HepG2 (cell line): ENCODE results near the gene BHLHE41. TPM values are rescaled to one million over a fixed set of nuclear protein-coding genes. Genes with fewer than 3 reads are reported as not detected.

Experiments used
- ATAC-seq: fragments of 200-7000 bp; cut with Tn5 transposase; 3 replicates; pipeline ENCODE4 v1.9.1; 2020; ENCODE audit warnings: mild to moderate bottlenecking, moderate library complexity
- BruUV-seq: library from RNA; stranded (reverse); fragments of 400-500 nt; replicated peaks from 2 replicates; lab custom pipeline; 2021; lab: Mats Ljungman, UMichigan
- CTCF ChIA-PET: fragments of 300-600 bp; formaldehyde crosslinking; extraction: SDS; loops from one replicate; lab custom pipeline; 2021; ENCODE audit warnings: low total read pairs, inconsistent platforms, low intra/inter-chr PET ratio; lab: Yijun Ruan, JAX
- POLR2A ChIA-PET: fragments of 350-600 bp; sonication (Branson Sonifier 250); formaldehyde crosslinking; loops from one replicate; lab custom pipeline; 2020; ENCODE audit warnings: antibody characterized with exemption, inconsistent platforms; lab: Yijun Ruan, JAX
- DNase-seq: peaks from one replicate; pipeline ENCODE4 v3.0.0-alpha.2; 2015; ENCODE audit warnings: low spot score
- FAIRE-seq: peaks from 3 replicates; lab custom pipeline; 2011; peaks lifted over from hg19 to GRCh38; lab: Jason Lieb, UNC
- H2AFZ ChIP-seq: one replicate; pipeline ENCODE4 v1.6.1; 2011; ENCODE audit warnings: low read length, inconsistent platforms
- H3K27ac ChIP-seq: fragments of 300-600 bp; 3 replicates; pipeline ENCODE4 v1.8.0; 2011; ENCODE audit warnings: mixed run types, mild to moderate bottlenecking, mixed read lengths, low read length, inconsistent platforms; ENCODE audit not compliant: insufficient read depth; ENCODE audit errors: extremely low read length
- H3K27me3 ChIP-seq, 2 experiments: fragments of 200-600 bp in 1 of 2; 2 replicates in 1 of 2; 3 replicates in 1 of 2; pipeline versions ENCODE4 v1.6.0 to v1.8.0; 2011; ENCODE audit warnings: low read length in 2 of 2, mild to moderate bottlenecking in 2 of 2, moderate library complexity in 2 of 2, inconsistent platforms in 1 of 2; ENCODE audit not compliant: insufficient read depth in 2 of 2, control insufficient read depth in 1 of 2
- H3K36me3 ChIP-seq, 2 experiments: fragments of 200-600 bp in 1 of 2; replicated peaks in 1 of 2; 2 replicates in 1 of 2; 3 replicates in 1 of 2; pipeline versions ENCODE4 v1.5.1 to v1.8.0; 2011; ENCODE audit warnings: low read length in 2 of 2, inconsistent platforms in 1 of 2; ENCODE audit not compliant: insufficient read depth in 2 of 2, control insufficient read depth in 1 of 2
- H3K4me1 ChIP-seq: 2 replicates; pipeline ENCODE4 v1.5.1; 2012; ENCODE audit warnings: low read length, inconsistent platforms; ENCODE audit not compliant: insufficient read depth
- H3K4me2 ChIP-seq: 2 replicates; pipeline ENCODE4 v1.6.0; 2011; ENCODE audit warnings: low read depth, low read length, inconsistent platforms
- H3K4me3 ChIP-seq, 3 experiments: fragments of 200-600 bp in 1 of 3; sonication (generic), shearing (Covaris generic) in 1 of 3; replicated peaks in 1 of 3; 2 replicates each; pipeline ENCODE4 v1.5.1; 2011 to 2016; ENCODE audit warnings: low read length in 3 of 3, inconsistent platforms in 2 of 3, low read depth in 2 of 3, mild to moderate bottlenecking in 2 of 3, control low read depth in 1 of 3, mixed read lengths in 1 of 3; ENCODE audit not compliant: insufficient read depth in 1 of 3
- H3K79me2 ChIP-seq: one replicate; pipeline ENCODE4 v1.6.1; 2011; ENCODE audit warnings: low read length, inconsistent platforms; ENCODE audit not compliant: insufficient read depth
- H3K9ac ChIP-seq: 2 replicates; pipeline ENCODE4 v1.6.0; 2011; ENCODE audit warnings: mild to moderate bottlenecking, low read depth, low read length, inconsistent platforms; ENCODE audit not compliant: insufficient read depth
- H3K9me3 ChIP-seq: 2 replicates; pipeline ENCODE4 v1.5.1; 2012; ENCODE audit warnings: mild to moderate bottlenecking, low read length
- H4K20me1 ChIP-seq: 2 replicates; pipeline ENCODE4 v1.6.0; 2011; ENCODE audit warnings: inconsistent platforms, mild to moderate bottlenecking, low read length, moderate library complexity; ENCODE audit not compliant: insufficient read depth
- TAF15 ChIP-seq: fragments of 200-400 bp; formaldehyde crosslinking; IDR thresholded peaks from one replicate; pipeline ENCODE4 v1.6.1; 2018; ENCODE audit warnings: mild to moderate bottlenecking, low read depth, low read length; ENCODE audit not compliant: poor library complexity, severe bottlenecking
- ZNF3 ChIP-seq: IDR thresholded peaks from 2 replicates; pipeline ENCODE4 v1.7.0; 2017; ENCODE audit warnings: inconsistent platforms
- ZNF577 ChIP-seq: sonication (generic); formaldehyde crosslinking; IDR thresholded peaks from 2 replicates; pipeline ENCODE4 v1.4.0; 2020; ENCODE audit warnings: mild to moderate bottlenecking, low read depth, missing genetic modification reagents, borderline replicate concordance
- ZNF788 ChIP-seq: sonication (generic); formaldehyde crosslinking; IDR thresholded peaks from 2 replicates; pipeline ENCODE4 v1.5.0; 2020; ENCODE audit warnings: mild to moderate bottlenecking, missing genetic modification reagents, borderline replicate concordance
- ZSCAN9 ChIP-seq: IDR thresholded peaks from 2 replicates; pipeline ENCODE4 v1.6.1; 2016; ENCODE audit warnings: borderline replicate concordance
- in situ Hi-C: cut with HindIII; loops from 2 replicates; pipeline ENCODE4 v1.10.0; 2017; ENCODE audit warnings: low pct_unique_long_range_greater_than_20kb; ENCODE audit not compliant: extremely low pct_ligation_motif_present
- intact Hi-C: fragments of 100-400 bp; cut with micrococcal nuclease; formaldehyde crosslinking; loops from one replicate; pipeline ENCODE4 v1.10.0; 2022; ENCODE audit not compliant: unreplicated experiment
- polyA plus RNA-seq, 8 experiments: library from polyadenylated mRNA; depleted of rRNA in 3 of 8; stranded (reverse) in 7 of 8; unstranded in 1 of 8; fragments of >200 nt; fragmentation: Illumina TruSeq in 4 of 8; extraction: Trizol in 4 of 8; gene quantifications; 2 replicates each; pipeline versions ENCODE4 v1.2.1 to v1.2.3, GENCODE V29; 2011 to 2016; ENCODE audit warnings: low read depth in 4 of 8, missing spikeins in 1 of 8, mixed read lengths in 1 of 8; ENCODE audit not compliant: insufficient read depth in 1 of 8
- total RNA-seq, 5 experiments: library from RNA; depleted of rRNA; stranded (reverse); fragments of >200 nt; fragmentation: Illumina TruSeq; extraction: Trizol; gene quantifications; 2 replicates each; pipeline ENCODE4 v1.2.3, GENCODE V29; 2016; ENCODE audit warnings: low read depth in 1 of 5
- TF ChIP-seq, protein P1 (sequence below): sonication (generic); formaldehyde crosslinking; IDR thresholded peaks from 2 replicates; pipeline ENCODE4 v1.5.1; 2020; ENCODE audit warnings: mild to moderate bottlenecking, missing genetic modification reagents, borderline replicate concordance
- TF ChIP-seq, protein P2 (sequence below): sonication (generic); formaldehyde crosslinking; IDR thresholded peaks from 2 replicates; pipeline ENCODE4 v1.9.0; 2021; ENCODE audit warnings: missing genetic modification reagents, mild to moderate bottlenecking, borderline replicate concordance

The BHLHE41 gene
- total and polyA plus RNA-seq, 2 of the 13 experiments (the other 11 are each of a cell fraction or from before 2014, with no cell fraction given): 0.03 TPM; not detected in 1

DNA sequence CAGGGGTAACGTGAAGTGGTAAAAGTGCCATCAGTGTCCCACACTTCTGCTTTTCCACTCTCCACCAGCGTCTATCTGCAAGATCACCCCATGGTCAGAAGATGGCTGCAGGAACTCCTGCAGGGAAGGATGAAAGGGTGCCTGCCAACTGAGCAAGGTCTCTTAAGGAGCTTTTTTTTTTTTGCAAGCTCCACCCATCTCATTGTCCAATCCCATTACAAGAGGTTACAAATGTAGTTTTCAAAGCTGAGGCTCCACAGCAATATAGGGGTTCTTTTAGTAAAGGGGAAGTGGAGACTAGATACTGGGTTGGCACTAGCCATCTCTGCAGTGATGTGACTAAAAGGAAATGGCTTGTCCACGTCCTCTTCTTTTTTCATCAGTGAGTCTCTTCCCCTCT lies 5.9 kb upstream of the BHLHE41 start (continued):
- no peak for TF ChIP-seq ZNF788
- TF ChIP-seq ZNF577 (CRISPR knock-in tag): no peak
- TF ChIP-seq, protein P1, sequence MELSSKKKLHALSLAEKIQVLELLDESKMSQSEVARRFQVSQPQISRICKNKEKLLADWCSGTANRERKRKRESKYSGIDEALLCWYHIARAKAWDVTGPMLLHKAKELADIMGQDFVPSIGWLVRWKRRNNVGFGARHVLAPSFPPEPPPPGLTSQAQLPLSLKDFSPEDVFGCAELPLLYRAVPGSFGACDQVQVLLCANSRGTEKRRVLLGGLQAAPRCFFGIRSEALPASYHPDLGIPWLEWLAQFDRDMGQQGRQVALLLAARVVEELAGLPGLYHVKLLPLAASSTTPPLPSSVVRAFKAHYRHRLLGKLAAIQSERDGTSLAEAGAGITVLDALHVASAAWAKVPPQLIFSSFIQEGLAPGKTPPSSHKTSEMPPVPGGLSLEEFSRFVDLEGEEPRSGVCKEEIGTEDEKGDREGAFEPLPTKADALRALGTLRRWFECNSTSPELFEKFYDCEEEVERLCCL (CRISPR knock-in tag): no peak
- TF ChIP-seq ZNF3 (CRISPR knock-in tag): no peak
- TF ChIP-seq ZSCAN9 (CRISPR knock-in tag): no peak

DNA sequence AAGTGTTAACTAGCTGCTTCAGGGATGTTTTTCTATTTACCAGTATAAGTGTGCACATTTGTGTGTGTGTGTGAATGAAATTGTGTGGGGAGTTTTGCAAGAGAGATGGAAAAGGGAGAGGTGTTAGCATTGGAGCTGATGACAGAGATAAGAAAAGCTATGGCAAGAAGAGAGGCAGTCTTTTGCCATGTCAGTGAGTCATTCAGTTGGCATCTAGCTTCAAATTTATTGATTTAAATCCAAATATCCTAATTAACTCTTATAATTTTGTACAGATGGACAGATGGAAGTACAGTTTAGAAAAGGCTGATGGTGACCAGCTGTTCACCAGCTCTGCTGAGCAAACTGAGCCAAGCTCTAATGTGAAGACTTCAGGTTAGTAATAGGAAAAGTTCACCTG lies 3.3 kb upstream of the BHLHE41 start:
- POLR2A ChIA-PET: no interaction called here
- Histone ChIP-seq H3K4me1 (peaks cover 15% of the 10 kb centered on the region), H4K20me1 (no peaks in the 10 kb centered on the region), H3K9ac (no peak overlapping the region), H3K4me3 (no peak overlapping the region), H2AFZ (no peak overlapping the region), H3K27me3 (peaks cover 12 to 63% of the 10 kb centered on the region in 2 experiments), H3K4me2 (no peak overlapping the region), H3K27ac (no peak overlapping the region), H3K79me2 (no peaks in the 10 kb centered on the region), H3K9me3 (no peaks in the 10 kb centered on the region), H3K36me3 (no peaks in the 10 kb centered on the region)
- BruUV-seq: no TSS peak
- ATAC-seq (no peak), FAIRE-seq (no peak), DNase-seq (no peak)
- in situ Hi-C loops: loop anchor here (10.0 kb wide), 1 partner anchor 187 kb away; no protein-coding TSS in a partner anchor
- intact Hi-C loops: no loop called here
- TF ChIP-seq, protein P2, sequence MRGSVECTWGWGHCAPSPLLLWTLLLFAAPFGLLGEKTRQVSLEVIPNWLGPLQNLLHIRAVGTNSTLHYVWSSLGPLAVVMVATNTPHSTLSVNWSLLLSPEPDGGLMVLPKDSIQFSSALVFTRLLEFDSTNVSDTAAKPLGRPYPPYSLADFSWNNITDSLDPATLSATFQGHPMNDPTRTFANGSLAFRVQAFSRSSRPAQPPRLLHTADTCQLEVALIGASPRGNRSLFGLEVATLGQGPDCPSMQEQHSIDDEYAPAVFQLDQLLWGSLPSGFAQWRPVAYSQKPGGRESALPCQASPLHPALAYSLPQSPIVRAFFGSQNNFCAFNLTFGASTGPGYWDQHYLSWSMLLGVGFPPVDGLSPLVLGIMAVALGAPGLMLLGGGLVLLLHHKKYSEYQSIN (CRISPR knock-in tag): no peak
- no peak for TF ChIP-seq TAF15
- CTCF ChIA-PET: no interaction called here
